Tongue (tissue), 2 donors: ENCODE results near the gene CHIA. TPM values are rescaled to one million over a fixed set of nuclear protein-coding genes. Genes with fewer than 3 reads are reported as not detected.
"Not testable (repeated sequence)": the region's sequence is repeated elsewhere in the genome, so short reads cannot be mapped to it uniquely, and the experiment has no call there.

Experiments used
- DNase-seq: peaks from one replicate; pipeline ENCODE4 v3.0.0-alpha.2; 2015
- total RNA-seq: library from RNA; depleted of rRNA; stranded (reverse); fragments of >200 nt; gene quantifications from one replicate; pipeline ENCODE4 v1.2.3, GENCODE V29; 2014

The CHIA gene
- total RNA-seq, 1 donor from 2014 or later: not detected

- DNase-seq: no peak
Observed at GRCh38 chr1:111286912-111287311, 3.7 kb upstream of the CHIA start.

GRCh38 chr1:111289371-111289770 lies 1.3 kb upstream of the CHIA start:
- no peak for DNase-seq

GRCh38 chr1:111290104-111290503 lies 547 bp upstream of the CHIA start:
- DNase-seq: no peak

- DNase-seq: no peak
Observed at GRCh38 chr1:111294390-111294789, 3.7 kb downstream of the CHIA start.

GRCh38 chr1:111302374-111302773 lies 11.7 kb downstream of the CHIA start:
- DNase-seq: no peak

GRCh38 chr1:111309690-111310089 lies 19.0 kb downstream of the CHIA start:
- DNase-seq: no peak

GRCh38 chr1:111318523-111318922 lies 27.9 kb downstream of the CHIA start:
- no peak for DNase-seq

- no peak for DNase-seq
Observed at GRCh38 chr1:111320066-111320879, 29.6 kb downstream of the CHIA start.

- DNase-seq: no peak
Observed at GRCh38 chr1:111323231-111323630, 32.6 kb downstream of the CHIA start.

GRCh38 chr1:111332190-111332589 lies 41.5 kb downstream of the CHIA start:
- DNase-seq: no peak

GRCh38 chr1:111334169-111334568 lies 43.5 kb downstream of the CHIA start:
- DNase-seq: peak; percentile 11

GRCh38 chr1:111335214-111335877 lies 44.7 kb downstream of the CHIA start:
- not testable (repeated sequence) for DNase-seq

- not testable (repeated sequence) for DNase-seq
Observed at GRCh38 chr1:111338849-111339248, 48.2 kb downstream of the CHIA start.

GRCh38 chr1:111346089-111346885 lies 55.6 kb downstream of the CHIA start:
- peak; percentile 95 for DNase-seq

- DNase-seq: peak; percentile 73
Observed at GRCh38 chr1:111347026-111347425, 56.4 kb downstream of the CHIA start.

- no peak for DNase-seq
Observed at GRCh38 chr1:111351700-111352099, 61.0 kb downstream of the CHIA start.

GRCh38 chr1:111354584-111354983 lies 63.9 kb downstream of the CHIA start:
- no peak for DNase-seq

GRCh38 chr1:111358964-111359363 lies 68.3 kb downstream of the CHIA start:
- no peak for DNase-seq

GRCh38 chr1:111359376-111359775 lies 68.7 kb downstream of the CHIA start:
- DNase-seq: no peak

GRCh38 chr1:111360257-111360656 lies 69.6 kb downstream of the CHIA start:
- not testable (repeated sequence) for DNase-seq

GRCh38 chr1:111361761-111362160 lies 71.1 kb downstream of the CHIA start:
- DNase-seq: no peak

- no peak for DNase-seq
Observed at GRCh38 chr1:111364690-111365089, 74.0 kb downstream of the CHIA start.

- no peak for DNase-seq
Observed at GRCh38 chr1:111366256-111366655, 75.6 kb downstream of the CHIA start.
